Liver (tissue), 3 donors: ENCODE measurements around the gene GPX5.

ENCODE experiments used
- RAD21 ChIP-seq, 2 donors: IDR thresholded peaks; 2 replicates each; pipeline ENCODE4 v1.6.1; 2016; ENCODE audit warnings: antibody characterized with exemption in 2 of 2, mild to moderate bottlenecking in 2 of 2
- RXRA ChIP-seq, 2 donors: IDR thresholded peaks; 2 replicates each; pipeline ENCODE4 v1.6.1; 2017 to 2018; ENCODE audit warnings: antibody characterized with exemption in 2 of 2, mild to moderate bottlenecking in 1 of 2
- TAF1 ChIP-seq: conservative IDR thresholded peaks from 2 replicates; pipeline ENCODE4 v1.6.1; 2016; ENCODE audit warnings: antibody characterized with exemption, mild to moderate bottlenecking
- TF ChIP-seq, protein P1 (sequence below): fragments of 150-350 bp; IDR thresholded peaks from 2 replicates; pipeline ENCODE4 v1.5.1; 2017; ENCODE audit warnings: improper control_type of control experiment, low read depth, low read length; ENCODE audit not compliant: missing input control
- TF ChIP-seq, protein P2 (sequence below): IDR thresholded peaks from 2 replicates; pipeline ENCODE4 v1.6.1; 2016; ENCODE audit warnings: antibody characterized with exemption
- TF ChIP-seq, protein P3 (sequence below): IDR thresholded peaks from 2 replicates; pipeline ENCODE4 v1.6.1; 2016; ENCODE audit warnings: antibody characterized with exemption
- donor health status: healthy.
- donor health status: healthy.

DNA sequence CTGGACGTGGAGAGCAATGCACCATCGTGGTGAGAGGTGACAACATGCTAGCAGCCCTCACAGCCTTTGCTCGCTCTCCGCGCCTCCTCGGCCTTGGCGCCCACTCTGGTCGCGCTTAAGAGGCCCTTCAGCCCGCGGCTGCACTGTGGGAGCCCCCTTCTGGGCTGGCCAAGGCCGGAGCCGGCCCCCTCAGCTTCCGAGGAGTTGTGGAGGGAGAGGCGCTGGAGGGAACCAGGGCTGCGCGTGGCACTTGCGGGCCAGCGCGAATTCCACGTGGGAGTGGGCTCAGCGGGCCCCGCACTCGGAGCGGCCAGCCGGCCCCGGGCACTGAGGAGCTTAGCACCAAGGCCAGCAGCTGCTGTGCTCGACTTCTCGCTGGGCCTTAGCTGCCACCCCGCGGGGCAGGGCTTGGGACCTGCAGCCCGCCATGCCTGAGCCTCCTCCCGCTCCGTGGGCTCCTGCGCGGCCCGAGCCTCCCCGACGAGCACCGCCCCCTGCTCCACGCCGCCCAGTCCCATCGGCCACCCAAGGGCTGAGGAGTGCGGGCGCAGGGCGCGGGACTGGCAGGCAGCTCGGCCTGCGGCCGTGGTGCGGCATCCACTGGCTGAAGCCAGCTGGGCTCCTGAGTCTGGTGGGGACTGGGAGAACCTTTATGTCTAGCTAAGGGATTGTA, 13.9 kb upstream of the GPX5 start:
- TF ChIP-seq, protein P1, sequence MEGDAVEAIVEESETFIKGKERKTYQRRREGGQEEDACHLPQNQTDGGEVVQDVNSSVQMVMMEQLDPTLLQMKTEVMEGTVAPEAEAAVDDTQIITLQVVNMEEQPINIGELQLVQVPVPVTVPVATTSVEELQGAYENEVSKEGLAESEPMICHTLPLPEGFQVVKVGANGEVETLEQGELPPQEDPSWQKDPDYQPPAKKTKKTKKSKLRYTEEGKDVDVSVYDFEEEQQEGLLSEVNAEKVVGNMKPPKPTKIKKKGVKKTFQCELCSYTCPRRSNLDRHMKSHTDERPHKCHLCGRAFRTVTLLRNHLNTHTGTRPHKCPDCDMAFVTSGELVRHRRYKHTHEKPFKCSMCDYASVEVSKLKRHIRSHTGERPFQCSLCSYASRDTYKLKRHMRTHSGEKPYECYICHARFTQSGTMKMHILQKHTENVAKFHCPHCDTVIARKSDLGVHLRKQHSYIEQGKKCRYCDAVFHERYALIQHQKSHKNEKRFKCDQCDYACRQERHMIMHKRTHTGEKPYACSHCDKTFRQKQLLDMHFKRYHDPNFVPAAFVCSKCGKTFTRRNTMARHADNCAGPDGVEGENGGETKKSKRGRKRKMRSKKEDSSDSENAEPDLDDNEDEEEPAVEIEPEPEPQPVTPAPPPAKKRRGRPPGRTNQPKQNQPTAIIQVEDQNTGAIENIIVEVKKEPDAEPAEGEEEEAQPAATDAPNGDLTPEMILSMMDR = no peak
- TF ChIP-seq RAD21 (IDR thresholded peaks at IDR 0.05) (no peak), RXRA (IDR thresholded peaks at IDR 0.05) (no peak), TAF1 (no peak)
- TF ChIP-seq, protein P2, sequence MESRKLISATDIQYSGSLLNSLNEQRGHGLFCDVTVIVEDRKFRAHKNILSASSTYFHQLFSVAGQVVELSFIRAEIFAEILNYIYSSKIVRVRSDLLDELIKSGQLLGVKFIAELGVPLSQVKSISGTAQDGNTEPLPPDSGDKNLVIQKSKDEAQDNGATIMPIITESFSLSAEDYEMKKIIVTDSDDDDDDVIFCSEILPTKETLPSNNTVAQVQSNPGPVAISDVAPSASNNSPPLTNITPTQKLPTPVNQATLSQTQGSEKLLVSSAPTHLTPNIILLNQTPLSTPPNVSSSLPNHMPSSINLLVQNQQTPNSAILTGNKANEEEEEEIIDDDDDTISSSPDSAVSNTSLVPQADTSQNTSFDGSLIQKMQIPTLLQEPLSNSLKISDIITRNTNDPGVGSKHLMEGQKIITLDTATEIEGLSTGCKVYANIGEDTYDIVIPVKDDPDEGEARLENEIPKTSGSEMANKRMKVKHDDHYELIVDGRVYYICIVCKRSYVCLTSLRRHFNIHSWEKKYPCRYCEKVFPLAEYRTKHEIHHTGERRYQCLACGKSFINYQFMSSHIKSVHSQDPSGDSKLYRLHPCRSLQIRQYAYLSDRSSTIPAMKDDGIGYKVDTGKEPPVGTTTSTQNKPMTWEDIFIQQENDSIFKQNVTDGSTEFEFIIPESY = no peak
- TF ChIP-seq, protein P3, sequence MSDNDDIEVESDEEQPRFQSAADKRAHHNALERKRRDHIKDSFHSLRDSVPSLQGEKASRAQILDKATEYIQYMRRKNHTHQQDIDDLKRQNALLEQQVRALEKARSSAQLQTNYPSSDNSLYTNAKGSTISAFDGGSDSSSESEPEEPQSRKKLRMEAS = no peak
